C4-2B (cell line): ENCODE results near the gene GBA2.

ENCODE experiments used
- H3K27ac ChIP-seq: fragments of 450-650 bp; 2 replicates; pipeline ENCODE4 v1.5.1; 2017
- ZFX ChIP-seq: fragments of 450-650 bp; IDR thresholded peaks from 2 replicates; pipeline ENCODE4 v1.6.1; 2017
- TF ChIP-seq, protein P1 (sequence below): fragments of 450-650 bp; conservative IDR thresholded peaks from 2 replicates; pipeline ENCODE4 v1.5.1; 2017; ENCODE audit warnings: mild to moderate bottlenecking

GBA2 gene

GRCh38 chr9:35726931-35727330 lies 22.1 kb downstream of the GBA2 start:
- H3K27ac ChIP-seq: no peak overlapping the region
- TF ChIP-seq, protein P1, sequence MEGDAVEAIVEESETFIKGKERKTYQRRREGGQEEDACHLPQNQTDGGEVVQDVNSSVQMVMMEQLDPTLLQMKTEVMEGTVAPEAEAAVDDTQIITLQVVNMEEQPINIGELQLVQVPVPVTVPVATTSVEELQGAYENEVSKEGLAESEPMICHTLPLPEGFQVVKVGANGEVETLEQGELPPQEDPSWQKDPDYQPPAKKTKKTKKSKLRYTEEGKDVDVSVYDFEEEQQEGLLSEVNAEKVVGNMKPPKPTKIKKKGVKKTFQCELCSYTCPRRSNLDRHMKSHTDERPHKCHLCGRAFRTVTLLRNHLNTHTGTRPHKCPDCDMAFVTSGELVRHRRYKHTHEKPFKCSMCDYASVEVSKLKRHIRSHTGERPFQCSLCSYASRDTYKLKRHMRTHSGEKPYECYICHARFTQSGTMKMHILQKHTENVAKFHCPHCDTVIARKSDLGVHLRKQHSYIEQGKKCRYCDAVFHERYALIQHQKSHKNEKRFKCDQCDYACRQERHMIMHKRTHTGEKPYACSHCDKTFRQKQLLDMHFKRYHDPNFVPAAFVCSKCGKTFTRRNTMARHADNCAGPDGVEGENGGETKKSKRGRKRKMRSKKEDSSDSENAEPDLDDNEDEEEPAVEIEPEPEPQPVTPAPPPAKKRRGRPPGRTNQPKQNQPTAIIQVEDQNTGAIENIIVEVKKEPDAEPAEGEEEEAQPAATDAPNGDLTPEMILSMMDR: no peak
- no peak for TF ChIP-seq ZFX

DNA sequence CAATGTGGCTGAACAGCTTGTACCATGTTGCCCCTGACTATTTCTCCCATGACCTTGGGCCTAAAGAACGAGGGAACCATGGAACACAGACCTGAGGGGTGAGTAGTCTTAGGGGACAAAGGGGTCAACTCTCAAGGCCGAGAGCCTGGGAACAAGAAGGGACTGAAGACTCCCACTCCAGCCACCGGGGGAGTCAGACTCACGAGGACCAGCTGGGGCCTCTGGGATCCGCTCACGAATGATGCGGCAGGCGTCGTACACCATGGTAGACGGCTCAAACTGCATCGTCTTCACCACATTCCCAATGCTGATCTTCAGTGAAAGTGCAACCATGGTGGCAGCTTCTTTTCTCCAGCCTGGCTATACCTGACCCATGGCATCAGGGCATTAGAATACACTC lies 23.7 kb downstream of the GBA2 start:
- TF ChIP-seq ZFX: no peak
- TF ChIP-seq, protein P1: no peak
- no peak overlapping the region for H3K27ac ChIP-seq

DNA sequence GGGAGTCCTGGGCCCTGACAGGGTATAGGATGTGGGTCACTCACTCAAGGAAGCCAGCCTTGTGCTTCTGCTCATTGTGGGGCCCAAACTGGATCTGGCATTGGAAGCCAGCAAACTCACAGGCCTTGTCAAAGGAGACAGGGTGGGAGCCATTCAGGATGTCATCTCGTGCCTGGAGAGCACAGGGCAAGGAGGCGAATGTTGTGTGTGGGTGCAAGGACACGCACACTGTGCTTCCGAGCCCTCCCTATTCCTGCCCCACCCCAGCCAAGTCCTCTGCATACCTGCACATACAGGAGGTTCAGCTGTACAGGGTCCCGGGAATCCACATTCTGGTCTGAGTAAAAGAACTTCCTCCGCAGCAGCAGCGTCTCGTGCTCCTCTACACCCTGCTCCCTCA lies 25.1 kb downstream of the GBA2 start:
- TF ChIP-seq, protein P1: no peak
- no peak for TF ChIP-seq ZFX
- H3K27ac ChIP-seq: no peak overlapping the region

GRCh38 chr9:35723426-35723825 lies 25.6 kb downstream of the GBA2 start:
- H3K27ac ChIP-seq: no peak overlapping the region
- TF ChIP-seq, protein P1: no peak
- no peak for TF ChIP-seq ZFX

DNA sequence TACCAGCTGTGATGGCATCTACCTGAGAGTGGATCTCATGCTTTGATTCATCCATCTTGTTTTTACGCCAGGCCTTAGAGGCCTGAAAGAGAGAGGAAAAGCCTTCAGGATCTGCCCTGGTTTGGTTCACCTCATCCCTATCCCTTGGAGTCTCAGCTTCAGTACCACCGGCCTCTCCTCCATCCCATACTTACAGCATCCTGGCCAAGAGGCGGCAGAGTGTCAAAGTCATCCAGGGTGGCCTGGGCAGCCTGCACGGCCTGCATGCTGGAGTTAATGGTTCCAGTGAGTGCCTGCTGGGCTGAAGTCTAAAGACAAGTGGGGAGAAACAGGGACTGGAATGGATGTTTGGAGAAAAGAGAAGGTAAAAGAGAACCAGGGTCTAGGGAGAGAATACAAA lies 29.5 kb downstream of the GBA2 start:
- TF ChIP-seq, protein P1: no peak
- TF ChIP-seq ZFX: no peak
- H3K27ac ChIP-seq: no peak overlapping the region

- TF ChIP-seq ZFX: no peak
- TF ChIP-seq, protein P1: no peak
- no peak overlapping the region for H3K27ac ChIP-seq
These were observed 30.1 kb downstream of the GBA2 start for GRCh38 chr9:35718721-35719511.

DNA sequence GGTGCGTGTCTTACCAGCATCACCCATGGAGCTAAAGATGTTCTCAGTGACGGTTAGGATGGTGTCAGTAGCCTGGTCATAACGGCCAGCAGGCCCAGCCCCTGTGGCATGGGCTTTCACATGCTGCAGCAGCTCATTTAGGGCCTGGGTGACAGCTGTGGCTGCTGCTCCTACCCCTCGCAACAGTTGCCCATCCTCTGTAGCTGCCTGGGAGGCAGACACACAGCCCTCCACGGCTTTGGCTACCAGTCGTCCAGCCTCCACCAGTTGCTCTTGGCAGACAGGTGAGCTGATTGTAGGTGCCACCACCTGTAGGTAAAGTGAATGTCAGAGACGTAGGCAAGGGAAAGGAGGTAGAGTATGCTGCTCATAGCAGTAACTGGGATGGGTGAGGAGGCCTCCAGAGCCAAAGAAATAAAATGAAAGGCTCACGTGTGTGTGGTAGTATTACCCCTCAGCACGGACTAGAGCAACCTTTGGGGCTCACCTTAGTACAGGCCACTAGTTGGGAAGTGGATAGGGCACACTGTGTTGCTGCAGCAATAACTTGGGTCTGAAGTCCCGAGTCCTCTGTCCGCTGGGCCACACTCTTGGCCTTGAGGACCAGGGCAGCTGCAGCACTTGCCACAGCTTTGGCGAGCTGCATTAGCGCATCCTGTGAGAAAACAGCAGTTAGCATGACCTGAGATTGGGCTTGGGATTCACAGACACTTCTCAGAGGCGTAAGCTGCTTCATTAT lies 31.7 kb downstream of the GBA2 start:
- no peak for TF ChIP-seq ZFX
- TF ChIP-seq, protein P1: no peak

More for the DNA sequence above, 31.7 kb downstream of the GBA2 start:
- no peak overlapping the region for H3K27ac ChIP-seq
